GM21528 (cell line): ENCODE measurements around the gene FOSL1.
A peak's percentile ranks its signal among the peaks of the same experiment; 100 is the strongest.

ENCODE experiments used
- ATAC-seq: cut with Tn5 transposase; IDR thresholded peaks from one replicate; pipeline ENCODE4 v1.9.1; 2021; ENCODE audit warnings: mild to moderate bottlenecking, moderate library complexity; ENCODE audit not compliant: unreplicated experiment, low FRiP score

Gene FOSL1

GRCh38 chr11:65865550-65866172 is 34.5 kb downstream of the FOSL1 start:
- no peak for ATAC-seq

GRCh38 chr11:65864706-65865471 is 35.3 kb downstream of the FOSL1 start:
- ATAC-seq: no peak

GRCh38 chr11:65863889-65864705 is 36.1 kb downstream of the FOSL1 start:
- ATAC-seq: no peak

- no peak for ATAC-seq
These were observed 37.0 kb downstream of the FOSL1 start for GRCh38 chr11:65862941-65863888.

GRCh38 chr11:65862191-65862735 is 37.9 kb downstream of the FOSL1 start:
- ATAC-seq: no peak

- ATAC-seq: no peak
These were observed 38.5 kb downstream of the FOSL1 start for GRCh38 chr11:65861533-65862183.

GRCh38 chr11:65861165-65861505 is 39.1 kb downstream of the FOSL1 start:
- ATAC-seq: no peak

- ATAC-seq: no peak
These were observed 39.7 kb downstream of the FOSL1 start, which contains the start of gene MUS81 for GRCh38 chr11:65860278-65861164. MUS81 (plus strand) TSS chr11:65860433; CDS start chr11:65860754, 321 bp downstream.

GRCh38 chr11:65859812-65860277 is 40.3 kb downstream of the FOSL1 start:
- no peak for ATAC-seq

- peak; percentile 51 for ATAC-seq
These were observed 40.9 kb downstream of the FOSL1 start for GRCh38 chr11:65859095-65859811.

- ATAC-seq: no peak
These were observed 41.5 kb downstream of the FOSL1 start for GRCh38 chr11:65858681-65859087.

GRCh38 chr11:65857853-65858680 is 42.1 kb downstream of the FOSL1 start, which contains the start of gene CFL1:
CFL1 (minus strand) TSS chr11:65858180; CDS start chr11:65858099, 81 bp downstream.
- ATAC-seq: peak; percentile 46

- ATAC-seq: peak; percentile 3
These were observed 42.7 kb downstream of the FOSL1 start for GRCh38 chr11:65857500-65857852.

GRCh38 chr11:65856689-65857499 is 43.3 kb downstream of the FOSL1 start:
- peak; percentile 32 for ATAC-seq

- ATAC-seq: no peak
These were observed 44.2 kb downstream of the FOSL1 start for GRCh38 chr11:65855927-65856363.
